GM18507 (cell line): ENCODE data around the gene OSCAR.
"Not testable (repeated sequence)": the region's sequence is repeated elsewhere in the genome, so short reads cannot be mapped to it uniquely, and the experiment has no call there.

Source experiments
- DNase-seq: peaks from one replicate; pipeline ENCODE4 v3.0.0; 2011; ENCODE audit warnings: low read depth; ENCODE audit not compliant: insufficient read length; ENCODE audit errors: extremely low spot score
- FAIRE-seq: peaks from 2 replicates; lab custom pipeline; 2011; peaks lifted over from hg19 to GRCh38; lab: Jason Lieb, UNC

OSCAR gene

DNA sequence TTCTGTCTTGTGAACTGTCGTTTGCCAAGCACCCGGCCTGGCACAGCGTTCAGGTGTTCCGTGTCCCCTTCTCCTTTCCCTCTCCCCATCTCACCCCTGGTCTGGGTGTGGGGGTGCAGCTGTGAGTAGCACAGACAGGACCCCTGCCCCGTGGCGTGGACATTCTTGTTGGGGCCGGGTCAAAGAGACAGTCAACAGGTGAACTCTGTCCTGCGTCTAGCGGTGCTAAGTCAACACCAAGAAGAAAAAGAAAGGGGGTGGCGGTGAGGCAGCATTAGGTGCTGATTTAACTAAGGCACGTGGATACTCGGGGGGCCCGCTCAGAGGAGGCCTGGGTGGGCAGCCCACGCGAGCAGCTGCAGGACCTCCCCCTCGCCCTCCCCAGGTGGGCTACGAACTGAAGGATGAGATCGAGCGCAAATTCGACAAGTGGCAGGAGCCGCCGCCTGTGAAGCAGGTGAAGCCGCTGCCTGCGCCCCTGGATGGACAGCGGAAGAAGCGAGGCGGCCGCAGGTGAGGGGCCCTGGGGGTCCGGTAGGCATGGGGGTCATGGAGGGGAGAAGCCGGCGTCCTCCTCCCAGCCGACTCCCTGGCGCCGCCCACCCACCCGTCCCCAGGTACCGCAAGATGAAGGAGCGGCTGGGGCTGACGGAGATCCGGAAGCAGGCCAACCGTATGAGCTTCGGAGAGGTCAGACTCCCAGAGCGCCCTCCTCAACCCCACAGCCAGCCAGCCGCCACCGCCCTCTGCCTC is 27.3 kb upstream of the OSCAR start:
- DNase-seq: no peak
- FAIRE-seq: no peak

DNA sequence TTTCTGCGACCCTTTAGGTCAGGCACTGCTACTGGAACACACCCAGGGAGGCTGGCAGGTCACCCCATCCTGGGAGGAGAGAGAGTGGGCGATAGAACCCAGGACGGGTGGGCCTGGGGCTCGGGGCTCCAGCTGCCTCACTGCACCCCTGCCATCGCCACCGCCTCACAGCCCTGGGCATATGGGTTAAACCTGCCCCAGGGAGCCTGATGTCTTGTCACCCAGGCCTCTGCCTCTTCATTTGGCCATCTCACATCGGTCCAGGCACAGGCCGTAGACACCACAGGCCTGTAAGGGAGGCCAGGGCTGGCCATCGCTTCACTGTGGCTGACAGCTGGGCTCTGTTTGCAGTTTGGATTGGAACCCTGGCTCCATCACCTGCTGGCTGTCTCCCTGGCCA is 25.1 kb upstream of the OSCAR start:
- no peak for DNase-seq
- FAIRE-seq: no peak

DNA sequence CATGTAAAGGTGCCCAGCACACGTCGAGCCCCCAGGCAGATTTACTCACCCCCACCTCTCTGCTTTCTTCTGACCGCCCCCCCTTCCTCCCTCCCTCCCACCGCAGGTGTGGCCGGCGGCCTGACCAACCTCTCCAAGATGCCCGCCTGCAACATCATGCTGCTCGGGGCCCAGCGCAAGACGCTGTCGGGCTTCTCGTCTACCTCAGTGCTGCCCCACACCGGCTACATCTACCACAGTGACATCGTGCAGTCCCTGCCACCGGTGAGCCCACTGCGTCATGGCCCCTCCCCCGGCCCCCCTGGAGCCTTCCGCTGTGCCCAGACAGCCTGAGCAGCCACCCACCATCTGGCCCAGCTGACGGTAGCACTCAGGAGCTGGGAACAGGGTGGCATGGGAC is 23.8 kb upstream of the OSCAR start:
- no peak for FAIRE-seq
- DNase-seq: no peak

DNA sequence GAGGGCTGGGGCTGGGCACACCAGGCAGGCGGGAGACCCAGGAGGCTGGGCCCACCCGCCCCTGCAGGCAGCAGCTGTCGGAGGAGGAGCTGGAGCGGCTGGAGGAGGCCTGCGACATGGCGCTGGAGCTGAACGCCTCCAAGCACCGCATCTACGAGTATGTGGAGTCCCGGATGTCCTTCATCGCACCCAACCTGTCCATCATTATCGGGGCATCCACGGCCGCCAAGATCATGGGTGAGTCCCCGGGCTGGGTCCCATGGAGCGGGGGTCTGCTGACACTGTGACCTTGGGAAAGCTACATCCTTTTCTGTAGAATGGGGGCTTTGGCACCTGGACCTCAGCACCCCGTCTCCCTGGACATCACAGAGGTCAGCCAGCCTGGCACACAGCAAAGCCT is 23.1 kb upstream of the OSCAR start:
- FAIRE-seq (no peak), DNase-seq (no peak)

DNA sequence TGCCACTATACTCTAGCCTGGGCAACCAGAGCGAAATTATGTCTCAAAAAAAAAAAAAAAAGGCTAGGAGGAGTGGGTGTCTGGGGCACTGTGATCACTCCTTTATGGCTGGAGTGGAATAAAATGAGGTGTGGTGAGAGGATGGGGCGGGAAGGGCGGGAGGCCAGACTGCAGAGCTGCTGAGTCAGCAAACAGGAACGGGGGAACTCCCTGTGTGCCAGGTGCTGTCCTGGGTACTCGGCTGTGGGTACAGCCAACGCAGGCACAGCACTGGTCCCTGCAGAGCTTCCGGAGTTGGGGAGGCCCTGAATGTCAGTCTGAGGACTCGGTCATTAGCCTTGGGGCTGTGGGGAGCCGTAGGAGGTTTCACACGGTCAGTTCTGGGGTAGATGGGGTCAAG is 20.7 kb upstream of the OSCAR start:
- no peak for FAIRE-seq
- no peak for DNase-seq

DNA sequence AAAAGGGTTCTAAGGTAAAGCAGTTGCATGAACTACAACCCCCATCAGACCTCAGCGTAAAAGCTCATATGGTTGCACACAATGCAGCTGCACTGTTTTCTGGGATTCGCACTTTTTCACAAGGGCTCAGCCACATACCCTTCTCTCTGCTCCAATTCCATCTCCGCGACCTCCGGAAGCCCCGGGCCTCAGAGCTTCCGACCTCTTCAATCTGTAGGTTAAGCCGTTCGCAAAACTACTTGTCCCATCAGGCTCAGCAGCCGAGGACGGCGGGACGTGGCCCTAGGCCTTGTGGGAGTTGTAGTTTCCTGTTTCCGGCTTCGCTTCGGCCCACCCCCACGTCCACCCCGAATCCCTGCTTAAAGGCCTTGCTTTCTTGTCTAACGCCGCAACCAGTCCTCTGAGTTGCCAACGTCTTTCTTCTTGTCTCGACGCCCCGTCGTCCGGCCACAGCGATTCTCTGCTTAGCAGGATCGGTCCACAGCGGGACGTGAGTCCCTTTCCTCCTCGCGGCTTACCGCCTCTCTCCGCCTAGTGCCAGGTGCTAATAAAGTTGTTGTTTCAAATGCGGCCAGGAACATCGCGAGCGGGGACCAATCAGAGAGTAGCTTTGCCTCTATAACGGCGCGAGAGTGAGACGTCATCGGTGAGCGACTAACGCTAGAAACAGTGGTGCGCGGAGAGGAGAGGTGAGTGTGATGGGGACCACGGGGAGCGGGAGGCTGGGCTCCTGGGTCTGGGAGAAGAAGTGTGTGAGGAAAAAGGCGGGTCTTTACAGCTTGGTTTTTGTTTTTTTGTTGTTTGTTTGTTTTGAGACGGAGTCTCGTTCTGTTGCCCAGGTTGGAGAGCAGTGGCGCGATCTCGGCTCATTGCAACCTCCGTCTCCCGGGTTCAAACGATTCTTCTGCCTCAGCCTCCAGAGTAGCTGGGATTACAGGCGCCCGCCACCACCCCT is 14.8 kb upstream of the OSCAR start, which contains the start of the genes PRPF31 and TFPT:
PRPF31 (plus strand) TSS at position 646 of the 955 bp plus-strand sequence. CDS start 2,525 bp downstream, outside the sequence.
TFPT (minus strand) TSS at position 549 of the 955 bp plus-strand sequence; CDS start at position 161, 388 bp downstream.
- DNase-seq (peak; percentile 93), FAIRE-seq (peak; percentile 99)

DNA sequence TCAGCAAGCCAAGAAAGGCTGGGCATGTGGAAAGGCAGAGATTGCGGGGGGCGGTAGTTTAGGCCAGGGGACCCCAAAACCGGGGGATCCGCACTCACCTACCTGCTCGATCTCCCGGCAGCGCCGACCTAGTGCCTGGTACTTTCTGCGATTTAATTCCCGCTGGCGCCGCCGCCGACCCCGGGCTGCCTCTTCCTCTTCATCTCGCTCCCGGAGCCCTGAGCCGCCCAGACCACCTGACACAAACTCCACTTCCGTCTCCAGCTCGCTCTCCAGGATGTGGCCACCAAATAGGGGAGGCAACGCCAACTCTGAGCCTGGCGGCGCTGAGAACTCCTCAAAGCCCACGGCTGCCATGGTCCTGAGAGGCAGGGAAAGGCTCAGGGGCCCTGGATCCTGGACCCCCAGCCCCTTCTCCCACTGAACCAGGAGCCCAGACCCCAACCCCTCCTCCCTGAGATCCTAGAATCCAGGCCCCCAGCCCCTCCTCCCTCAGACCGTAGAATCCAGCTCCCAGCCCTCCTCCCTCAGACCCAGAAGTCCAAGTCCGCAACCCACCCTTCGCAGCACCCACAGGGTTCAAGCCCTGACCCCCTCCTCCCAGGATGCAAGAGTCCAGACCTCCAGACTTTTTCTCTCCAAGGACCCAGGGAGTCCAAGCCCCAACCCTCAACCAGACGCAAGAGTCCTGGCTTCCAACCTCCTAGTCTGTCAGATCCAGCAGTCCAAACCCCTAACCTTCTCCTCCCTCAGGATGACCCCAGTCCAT is 13.9 kb upstream of the OSCAR start:
- DNase-seq (peak; percentile 43), FAIRE-seq (no peak)

DNA sequence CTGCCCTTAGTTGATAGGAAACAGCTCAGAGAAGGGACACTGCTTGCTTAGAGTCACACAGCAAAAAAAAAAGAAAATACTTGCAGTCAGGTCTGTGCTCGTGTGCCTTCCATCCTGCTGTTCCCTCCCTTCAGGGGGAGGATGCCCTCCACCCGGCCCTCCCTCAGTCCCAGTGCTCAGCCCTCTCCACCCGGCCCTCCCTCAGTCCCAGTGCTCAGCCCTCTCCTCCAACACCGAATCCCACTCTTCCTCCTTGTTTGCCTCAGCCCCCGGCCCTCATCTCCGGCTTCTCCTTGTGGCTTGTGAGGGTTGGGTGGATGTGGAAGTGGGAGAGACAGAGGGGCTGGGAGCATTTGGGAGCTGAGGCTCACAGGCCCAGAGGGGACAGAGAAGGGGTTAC is 9.0 kb upstream of the OSCAR start:
- no peak for FAIRE-seq
- no peak for DNase-seq

DNA sequence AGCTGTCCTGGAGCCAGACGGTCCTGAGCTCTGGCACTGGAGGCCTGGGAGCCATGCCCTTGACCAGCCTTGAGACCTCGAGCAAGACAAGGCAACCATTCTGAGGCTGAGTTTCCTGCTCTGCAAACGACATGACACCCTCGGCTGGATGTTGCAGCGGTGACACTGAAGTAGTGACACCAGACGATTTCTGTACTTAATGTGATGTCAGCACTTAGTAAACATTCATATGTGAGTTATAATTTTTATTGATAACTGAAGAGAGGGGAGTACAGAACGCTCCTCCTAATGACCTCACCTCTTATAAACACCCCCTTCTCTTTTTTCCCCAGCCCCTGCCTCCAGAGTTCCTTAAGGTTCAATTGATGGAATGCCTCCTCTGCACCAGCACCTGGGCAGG is 7.9 kb upstream of the OSCAR start:
- FAIRE-seq: no peak
- DNase-seq: no peak

DNA sequence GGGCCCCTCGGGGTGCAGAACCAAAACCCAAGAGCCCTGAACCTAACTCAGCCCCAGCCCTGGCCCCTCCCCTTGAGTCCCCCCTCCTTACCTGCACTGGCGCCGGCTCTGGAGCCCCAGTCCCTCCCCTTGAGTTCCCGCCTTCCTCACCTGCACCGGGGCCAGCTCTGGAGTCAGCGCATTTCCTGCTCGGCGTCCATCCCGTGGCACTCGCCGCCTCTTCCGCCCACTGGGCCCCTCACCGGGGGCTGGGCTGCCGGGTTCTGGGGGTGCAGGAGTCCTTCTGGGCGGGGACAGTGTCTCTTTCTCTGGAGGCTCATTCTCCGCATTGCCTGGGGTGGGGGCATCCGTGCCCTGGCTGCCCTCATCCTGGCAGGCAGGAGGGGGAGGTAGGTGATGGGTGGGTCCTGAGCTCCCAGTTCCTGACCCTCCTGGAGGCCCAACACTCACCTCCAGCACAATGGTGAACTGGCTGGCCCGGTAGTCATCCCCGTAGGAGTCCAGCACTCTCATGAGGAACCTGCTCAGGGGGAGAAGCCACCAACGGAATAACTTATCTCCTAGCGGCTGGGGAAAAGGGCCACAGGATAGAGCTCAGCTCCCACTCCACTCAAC is 7.4 kb upstream of the OSCAR start:
- FAIRE-seq: no peak
- DNase-seq: no peak

DNA sequence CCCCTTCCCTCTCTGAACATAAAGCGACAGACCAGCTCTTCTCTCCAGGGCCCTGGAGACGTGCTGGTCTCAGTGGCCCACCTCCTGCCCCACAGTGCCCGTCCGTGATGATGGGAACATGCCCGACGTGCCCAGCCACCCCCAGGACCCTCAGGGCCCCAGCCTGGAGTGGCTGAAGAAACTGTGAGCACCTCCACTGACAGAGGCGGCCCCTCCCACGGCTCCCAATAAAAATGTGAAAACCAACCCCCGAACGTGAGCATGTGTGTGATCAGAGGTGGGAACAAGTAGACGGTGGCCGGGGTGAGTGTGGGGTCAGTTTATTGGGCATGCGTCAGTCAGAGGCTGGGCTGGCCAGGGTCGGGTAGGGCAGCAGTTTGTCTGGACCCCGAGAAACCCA is 6.1 kb upstream of the OSCAR start:
- DNase-seq (no peak), FAIRE-seq (no peak)

DNA sequence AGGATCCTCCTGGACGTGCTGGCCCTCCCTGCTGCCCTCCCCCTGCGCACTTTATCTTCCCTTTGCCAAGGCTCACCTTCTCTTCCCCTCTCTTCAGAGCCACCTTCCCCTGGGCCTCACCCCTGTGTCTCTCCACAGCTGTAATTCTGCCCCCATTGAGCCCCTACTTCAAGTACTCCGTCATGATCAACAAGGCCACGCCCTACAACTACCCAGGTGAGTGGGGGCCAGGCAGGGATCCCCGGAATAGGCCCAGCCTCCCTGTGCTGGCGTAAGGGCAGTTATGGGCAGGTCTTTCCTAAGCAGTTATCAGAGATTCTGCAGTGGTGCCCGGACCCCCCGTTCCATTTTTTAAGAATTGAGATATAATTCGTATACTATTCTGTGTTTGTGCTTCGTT is 5.2 kb upstream of the OSCAR start:
- FAIRE-seq: no peak

DNA sequence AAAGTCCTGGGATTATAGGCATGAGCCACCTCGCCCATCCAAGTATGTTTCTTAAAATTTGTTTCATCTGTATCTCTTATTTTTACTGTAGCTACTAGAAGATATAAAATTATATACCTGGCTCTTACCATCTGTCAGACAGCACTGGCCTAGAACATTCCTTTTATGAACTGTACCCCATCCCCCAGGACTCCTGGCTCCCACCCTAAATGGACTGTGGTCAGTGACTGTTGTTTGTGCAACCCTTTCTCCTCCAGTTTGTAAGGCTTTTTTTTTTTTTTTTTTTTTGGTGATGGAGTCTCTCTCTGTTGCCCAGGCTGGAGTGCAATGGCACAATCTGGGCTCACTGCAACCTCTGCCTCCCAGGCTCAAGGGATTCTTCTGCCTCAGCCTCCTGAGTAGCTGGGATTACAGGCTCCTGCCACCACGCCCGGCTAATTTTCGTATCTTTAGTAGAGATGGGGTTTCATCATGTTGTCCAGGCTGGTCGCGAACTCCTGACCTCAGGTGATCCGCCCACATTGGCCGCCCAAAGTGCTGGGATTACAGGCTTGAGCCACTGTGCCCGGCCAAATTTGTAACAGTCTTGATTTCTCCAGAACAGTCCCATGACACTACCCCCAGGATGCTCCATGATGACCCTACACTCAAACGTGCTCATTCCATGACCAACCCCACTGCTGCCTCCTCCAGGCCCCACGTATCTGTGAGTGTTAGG is 4.6 kb upstream of the OSCAR start:
- FAIRE-seq: no peak
- DNase-seq: no peak

More for the DNA sequence above, 5.2 kb upstream of the OSCAR start:
- DNase-seq: no peak

DNA sequence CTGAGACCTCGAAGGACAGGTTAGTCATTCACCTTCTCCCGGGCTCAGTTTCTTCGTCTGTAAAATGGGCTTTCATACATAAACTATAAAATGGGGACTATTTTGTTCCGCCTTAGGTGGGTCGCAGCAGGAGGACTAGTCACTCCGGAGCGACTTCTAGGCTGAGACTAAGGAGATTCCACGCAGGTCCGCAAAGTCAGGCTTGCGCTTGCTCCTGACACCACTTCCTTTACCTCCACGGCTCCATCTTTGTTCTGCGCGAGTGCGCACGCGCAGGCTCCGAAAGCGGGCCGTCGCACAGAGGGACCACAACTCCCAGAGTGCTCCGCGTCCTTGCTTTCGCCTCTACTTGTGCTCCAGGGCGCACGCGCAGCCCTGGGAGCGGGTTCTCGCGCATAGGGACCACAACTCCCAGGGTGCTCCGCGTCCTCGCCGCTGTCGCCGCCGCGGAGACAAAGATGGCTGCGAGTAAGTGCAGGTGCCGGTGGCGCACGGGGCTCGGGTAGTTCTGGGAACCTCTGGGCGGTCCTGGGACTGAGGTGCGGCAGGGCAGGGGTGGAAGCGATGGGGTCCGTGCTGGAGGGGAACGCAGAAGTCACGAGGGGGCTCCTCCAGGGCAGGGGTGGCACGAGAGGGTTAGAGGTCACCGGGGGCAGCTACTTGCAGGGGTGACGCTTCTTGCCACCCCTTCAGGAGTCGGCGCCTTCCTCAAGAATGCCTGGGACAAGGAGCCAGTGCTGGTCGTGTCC is 2.0 kb upstream of the OSCAR start, which contains the start of gene NDUFA3:
NDUFA3 (plus strand) TSS at position 435 of the 749 bp plus-strand sequence; CDS start at position 459, 24 bp downstream.
- DNase-seq: peak; percentile 100
- peak; percentile 99 for FAIRE-seq

DNA sequence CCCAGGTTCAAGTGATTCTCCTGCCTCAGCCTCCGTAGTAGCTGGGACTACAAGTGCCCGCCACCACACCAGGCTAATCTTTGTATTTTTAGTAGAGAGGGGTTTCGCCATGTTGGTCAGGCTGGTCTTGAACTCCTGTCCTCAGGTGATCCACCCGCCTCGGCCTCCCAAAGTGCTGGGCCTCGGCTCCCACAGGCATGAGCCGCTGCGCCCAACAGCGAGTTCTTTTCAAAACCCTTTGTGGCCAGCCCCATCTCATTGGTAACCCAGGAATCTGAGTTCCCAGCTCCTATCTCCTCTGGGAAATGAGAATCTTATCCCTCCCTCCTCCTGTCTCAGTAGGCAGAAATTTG is 724 bp downstream of the OSCAR start:
- FAIRE-seq, DNase-seq: not testable (repeated sequence)

DNA sequence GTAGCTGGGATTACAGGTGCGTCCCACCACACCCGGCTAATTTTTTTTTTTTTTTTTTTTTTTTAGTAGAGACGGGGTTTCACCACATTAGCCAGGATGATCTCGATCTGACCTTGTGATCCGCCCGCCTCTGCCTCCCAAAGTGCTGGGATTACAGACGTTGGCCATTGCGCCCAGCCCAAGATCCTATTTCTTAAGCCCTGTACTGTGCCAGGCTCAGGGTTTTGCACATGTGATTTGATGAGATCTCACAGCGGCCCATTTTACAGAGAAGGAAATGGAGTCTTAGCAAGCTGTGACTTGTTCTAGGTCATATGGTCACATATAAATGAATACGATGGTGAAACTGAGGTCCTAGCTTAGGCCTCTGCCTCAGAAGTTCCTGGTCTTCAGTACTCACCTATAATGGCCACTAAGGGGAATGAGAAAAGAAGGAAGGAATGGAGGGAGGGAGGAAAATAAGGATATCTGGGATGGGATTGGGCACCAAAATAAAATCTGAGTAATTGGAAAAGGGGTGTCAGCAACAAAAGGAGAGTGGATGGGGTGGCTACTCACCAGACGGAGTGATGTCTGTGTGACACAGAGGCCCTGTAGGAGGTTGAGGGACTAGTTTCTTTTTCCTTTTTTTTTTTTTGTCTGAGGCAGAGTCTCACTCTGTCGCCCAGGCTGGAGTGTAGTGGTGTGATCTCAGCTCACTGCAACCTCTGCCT is 1.3 kb downstream of the OSCAR start:
- FAIRE-seq (no peak), DNase-seq (no peak)

DNA sequence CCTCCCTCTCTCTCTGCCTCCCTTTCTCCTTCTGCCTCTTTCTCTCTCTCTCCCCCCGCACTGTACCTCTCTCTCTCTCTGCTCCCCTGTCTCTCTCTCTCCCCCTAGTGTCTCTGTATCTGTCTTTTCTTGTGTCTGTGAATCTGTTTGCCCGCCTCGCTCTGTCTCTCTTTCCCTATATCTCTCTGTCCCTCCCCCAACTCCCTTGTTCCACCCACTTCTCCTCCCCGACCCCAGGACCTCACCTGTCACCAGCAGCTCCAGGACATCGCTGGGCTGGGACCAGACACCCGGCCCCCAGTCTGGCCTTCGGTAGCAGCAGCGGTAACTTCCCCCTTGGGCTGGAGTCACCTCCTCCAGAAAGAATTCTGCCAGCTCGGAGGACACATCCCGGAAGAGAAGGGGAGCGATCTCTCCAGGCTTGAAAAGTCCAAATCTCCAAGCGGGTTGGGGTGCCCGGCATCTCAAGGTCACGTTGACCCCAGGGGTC is 3.9 kb downstream of the OSCAR start:
- DNase-seq: no peak
- FAIRE-seq: no peak
